Loucy (cell line): ENCODE data around the gene TRANK1.

Experiments used
- EZH2phosphoT487 ChIP-seq: fragments of 200-600 bp; IDR thresholded peaks from 2 replicates; pipeline ENCODE4 v1.6.1; 2018; ENCODE audit warnings: antibody characterized with exemption, mild to moderate bottlenecking, moderate library complexity, borderline replicate concordance
- TF ChIP-seq, protein P1 (sequence below): fragments of 200-600 bp; sonication (generic); conservative IDR thresholded peaks from 2 replicates; pipeline ENCODE4 v1.5.1; 2014; ENCODE audit warnings: mild to moderate bottlenecking, antibody characterized with exemption, low read length

DNA sequence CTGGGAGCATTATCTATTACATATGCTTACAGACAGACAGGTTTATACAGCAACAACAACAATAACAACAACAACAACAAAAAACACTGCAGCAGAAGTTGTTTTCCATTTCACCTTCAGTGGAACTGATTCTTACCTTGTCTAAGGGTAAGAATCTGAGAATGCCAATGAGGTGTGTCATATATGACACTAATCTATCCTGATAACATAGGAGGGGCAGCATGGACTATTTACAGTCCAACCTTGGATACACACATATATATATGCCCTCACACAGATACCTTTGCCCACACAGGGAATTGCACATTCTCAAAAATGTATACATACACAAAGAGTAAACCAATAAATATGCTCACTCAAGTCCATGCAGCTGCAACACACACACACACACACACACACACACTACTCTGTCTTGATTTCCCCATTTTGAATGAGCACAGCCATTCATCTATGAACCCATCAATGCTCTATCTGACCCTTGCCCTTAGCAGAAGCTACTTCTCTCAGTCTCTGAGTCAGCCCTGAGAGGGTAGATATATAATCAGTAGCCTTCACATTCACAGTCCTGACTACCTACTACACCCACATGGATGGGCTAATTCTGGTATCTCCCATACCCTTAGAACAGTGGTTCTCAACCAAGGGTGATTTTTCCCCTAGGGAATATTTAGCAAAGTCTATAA, 9.7 kb upstream of the TRANK1 start:
- TF ChIP-seq, protein P1, sequence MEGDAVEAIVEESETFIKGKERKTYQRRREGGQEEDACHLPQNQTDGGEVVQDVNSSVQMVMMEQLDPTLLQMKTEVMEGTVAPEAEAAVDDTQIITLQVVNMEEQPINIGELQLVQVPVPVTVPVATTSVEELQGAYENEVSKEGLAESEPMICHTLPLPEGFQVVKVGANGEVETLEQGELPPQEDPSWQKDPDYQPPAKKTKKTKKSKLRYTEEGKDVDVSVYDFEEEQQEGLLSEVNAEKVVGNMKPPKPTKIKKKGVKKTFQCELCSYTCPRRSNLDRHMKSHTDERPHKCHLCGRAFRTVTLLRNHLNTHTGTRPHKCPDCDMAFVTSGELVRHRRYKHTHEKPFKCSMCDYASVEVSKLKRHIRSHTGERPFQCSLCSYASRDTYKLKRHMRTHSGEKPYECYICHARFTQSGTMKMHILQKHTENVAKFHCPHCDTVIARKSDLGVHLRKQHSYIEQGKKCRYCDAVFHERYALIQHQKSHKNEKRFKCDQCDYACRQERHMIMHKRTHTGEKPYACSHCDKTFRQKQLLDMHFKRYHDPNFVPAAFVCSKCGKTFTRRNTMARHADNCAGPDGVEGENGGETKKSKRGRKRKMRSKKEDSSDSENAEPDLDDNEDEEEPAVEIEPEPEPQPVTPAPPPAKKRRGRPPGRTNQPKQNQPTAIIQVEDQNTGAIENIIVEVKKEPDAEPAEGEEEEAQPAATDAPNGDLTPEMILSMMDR, result no peak
- no peak for TF ChIP-seq EZH2phosphoT487
